ENCODE measurements around the gene PHOX2B. TPM values are rescaled to one million over a fixed set of nuclear protein-coding genes. Genes with fewer than 3 reads are reported as not detected.

The PHOX2B gene
- total RNA-seq = not detected in 2 replicates

DNA sequence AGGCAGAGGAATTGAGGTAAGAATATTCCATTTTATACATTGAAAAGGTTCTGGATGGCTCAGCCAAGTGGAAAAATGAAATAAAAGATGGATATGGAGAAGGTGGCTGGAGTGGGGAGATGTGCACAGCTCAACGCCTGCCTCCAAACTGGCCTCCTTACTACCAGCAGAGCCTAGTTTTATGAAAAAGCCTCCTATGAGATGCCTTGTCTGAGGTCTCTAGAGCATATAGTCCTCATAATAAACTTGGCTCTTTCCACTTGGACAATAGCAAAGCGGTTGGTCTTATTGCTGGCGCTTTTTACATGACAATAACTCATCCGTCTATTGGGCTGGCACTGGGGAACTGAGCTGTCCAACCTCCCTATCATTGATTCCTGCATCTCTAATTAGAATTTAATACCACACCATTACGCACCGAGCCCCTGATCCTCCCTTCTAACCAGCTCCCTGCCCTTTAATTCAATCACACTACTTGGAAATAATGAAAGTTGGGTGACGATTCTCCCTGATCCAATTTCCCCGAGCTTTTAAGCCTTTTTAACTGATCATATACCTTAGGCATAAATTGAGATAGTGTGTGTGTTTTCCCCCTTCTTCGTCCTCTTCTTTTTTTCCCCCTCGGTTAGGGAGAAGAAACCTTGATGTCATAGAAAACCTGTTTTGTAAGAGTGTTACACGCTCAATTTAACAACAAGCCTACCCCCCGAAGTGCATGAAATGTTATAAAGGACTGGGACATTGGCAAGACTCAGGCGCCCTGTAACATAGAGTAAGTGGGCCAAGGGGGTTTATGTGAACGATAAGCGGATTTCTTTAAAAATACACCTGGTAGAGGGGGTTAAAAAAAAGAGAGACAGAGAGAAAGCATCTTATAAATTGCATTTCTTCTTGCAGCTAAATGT is at the start of gene PHOX2B:
PHOX2B (minus strand) TSS at position 155 of the 905 bp plus-strand sequence; CDS start at position 40, 115 bp downstream.

Other genes starting within 250 kb of the PHOX2B start
- 14.5 and 17.3 TPM in 2 replicates for gene LIMCH1, start 210.6 kb downstream of the PHOX2B start, total RNA-seq
- gene TMEM33, start 186.7 kb upstream of the PHOX2B start, total RNA-seq = 47.4 and 54.5 TPM in 2 replicates
- gene DCAF4L1, start 233.0 kb upstream of the PHOX2B start, total RNA-seq = under 0.01 and 0.30 TPM in 2 replicates
- gene SLC30A9, start 241.8 kb upstream of the PHOX2B start, total RNA-seq = 38.5 and 47.8 TPM in 2 replicates

All from mammary microvascular endothelial cell (primary cell).